Measurements from ENCODE around the gene EXOC3L1.

EXOC3L1 gene

GRCh38 chr16:67213197-67214019 is 23.5 kb upstream of the EXOC3L1 start:
- DNase-seq (ENCODE audit: low read depth), result no peak
- TF ChIP-seq CTCF (conservative IDR thresholded peaks at IDR 0.05; ENCODE audit: control insufficient read depth, insufficient read depth, low read depth, low read length), result no peak
- H3K4me3 ChIP-seq (ENCODE audit: control insufficient read depth, low read depth, low read length), result no peak overlapping the region

- no peak overlapping the region for H3K4me3 ChIP-seq (ENCODE audit: control insufficient read depth, low read depth, low read length)
- no peak for TF ChIP-seq CTCF (conservative IDR thresholded peaks at IDR 0.05; ENCODE audit: control insufficient read depth, insufficient read depth, low read depth, low read length)
- no peak for DNase-seq (ENCODE audit: low read depth)
Measured at GRCh38 chr16:67212766-67213165, 22.8 kb upstream of the EXOC3L1 start.

GRCh38 chr16:67211674-67212073 is 21.7 kb upstream of the EXOC3L1 start:
- no peak for DNase-seq (ENCODE audit: low read depth)

GRCh38 chr16:67210069-67210937 is 20.4 kb upstream of the EXOC3L1 start:
- H3K4me3 ChIP-seq (ENCODE audit: control insufficient read depth, low read depth, low read length), result no peak overlapping the region
- no peak for TF ChIP-seq CTCF (conservative IDR thresholded peaks at IDR 0.05; ENCODE audit: control insufficient read depth, insufficient read depth, low read depth, low read length)
- no peak for DNase-seq (ENCODE audit: low read depth)

More at GRCh38 chr16:67211674-67212073, 21.7 kb upstream of the EXOC3L1 start:
- no peak for TF ChIP-seq CTCF (conservative IDR thresholded peaks at IDR 0.05; ENCODE audit: control insufficient read depth, insufficient read depth, low read depth, low read length)
- H3K4me3 ChIP-seq (ENCODE audit: control insufficient read depth, low read depth, low read length), result no peak overlapping the region

GRCh38 chr16:67209565-67209964 is 19.6 kb upstream of the EXOC3L1 start:
- TF ChIP-seq CTCF (conservative IDR thresholded peaks at IDR 0.05; ENCODE audit: control insufficient read depth, insufficient read depth, low read depth, low read length), result no peak
- H3K4me3 ChIP-seq (ENCODE audit: control insufficient read depth, low read depth, low read length), result no peak overlapping the region
- no peak for DNase-seq (ENCODE audit: low read depth)

DNA sequence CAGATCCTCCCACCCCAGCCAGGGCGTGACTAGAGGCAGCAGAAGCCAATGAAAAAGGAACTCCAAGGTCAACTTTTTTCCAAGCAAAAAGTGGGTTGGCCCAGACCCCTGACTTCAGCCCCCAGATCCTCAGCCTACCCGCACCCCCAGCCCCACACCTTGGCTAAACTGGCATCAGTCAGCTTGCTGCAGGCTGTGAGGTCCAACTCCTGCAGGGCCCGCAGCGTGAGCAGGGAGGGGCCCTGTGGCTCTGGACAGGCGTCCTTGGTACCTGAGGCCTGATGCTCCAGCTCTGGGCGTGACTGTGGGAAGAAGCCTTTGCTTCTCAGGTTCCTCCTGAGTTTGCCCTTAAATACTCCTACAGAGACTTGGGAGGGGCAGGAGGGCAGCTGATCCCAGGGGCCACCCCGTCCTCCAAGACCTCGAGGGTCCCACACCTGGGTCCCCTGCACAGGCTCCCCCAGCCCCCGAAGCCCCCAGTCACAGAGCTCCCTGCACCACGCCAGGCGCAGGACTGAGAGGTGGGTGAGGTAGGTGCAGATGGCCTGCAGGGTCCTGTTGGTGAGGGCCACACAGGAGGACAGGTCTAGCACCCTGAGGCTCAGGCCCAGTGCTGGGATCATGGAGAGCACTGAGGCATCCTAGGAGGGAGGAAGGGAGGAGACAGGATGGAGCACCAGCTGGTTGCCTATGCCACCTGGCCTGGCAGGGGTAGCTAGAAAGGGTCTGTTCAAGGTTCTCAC is 18.4 kb upstream of the EXOC3L1 start:
- H3K4me3 ChIP-seq (ENCODE audit: control insufficient read depth, low read depth, low read length), result no peak overlapping the region
- no peak for DNase-seq (ENCODE audit: low read depth)
- no peak for TF ChIP-seq CTCF (conservative IDR thresholded peaks at IDR 0.05; ENCODE audit: control insufficient read depth, insufficient read depth, low read depth, low read length)
